Glomerular visceral epithelial cell (primary cell): ENCODE results near the gene ESR1.

ENCODE experiments used
- DNase-seq: peaks from one replicate; pipeline ENCODE4 v3.0.0-alpha.2; 2016; ENCODE audit errors: extremely low spot score

ESR1 gene

GRCh38 chr6:152094992-152095592 is 287.6 kb downstream of the ESR1 start:
- DNase-seq = peak; percentile 93

- DNase-seq = no peak
These were observed 289.5 kb downstream of the ESR1 start for GRCh38 chr6:152096863-152097496.

GRCh38 chr6:152098683-152099082 is 291.2 kb downstream of the ESR1 start:
- no peak for DNase-seq

GRCh38 chr6:152099446-152100182 is 292.1 kb downstream of the ESR1 start:
- DNase-seq = no peak

- DNase-seq = no peak
These were observed 292.7 kb downstream of the ESR1 start for GRCh38 chr6:152100183-152100618.

GRCh38 chr6:152107973-152108372 is 300.5 kb downstream of the ESR1 start:
- DNase-seq = no peak

- DNase-seq = no peak
These were observed 303.7 kb downstream of the ESR1 start for GRCh38 chr6:152110886-152111820.

- no peak for DNase-seq
These were observed 305.2 kb downstream of the ESR1 start for GRCh38 chr6:152112491-152113261.

GRCh38 chr6:152117156-152118133 is 310.0 kb downstream of the ESR1 start:
- no peak for DNase-seq

- DNase-seq = no peak
These were observed 310.7 kb downstream of the ESR1 start for GRCh38 chr6:152118224-152118623.

- DNase-seq = no peak
These were observed 311.2 kb downstream of the ESR1 start for GRCh38 chr6:152118678-152119077.

- no peak for DNase-seq
These were observed 312.3 kb downstream of the ESR1 start for GRCh38 chr6:152119831-152120230.

- no peak for DNase-seq
These were observed 314.4 kb downstream of the ESR1 start for GRCh38 chr6:152121910-152122309.

- DNase-seq = no peak
These were observed 315.0 kb downstream of the ESR1 start for GRCh38 chr6:152122434-152122833.

- no peak for DNase-seq
These were observed 315.6 kb downstream of the ESR1 start for GRCh38 chr6:152123076-152123475.

- peak; percentile 51 for DNase-seq
These were observed 317.1 kb downstream of the ESR1 start for GRCh38 chr6:152124429-152125074.

GRCh38 chr6:152127432-152128165 is 320.1 kb downstream of the ESR1 start:
- no peak for DNase-seq

GRCh38 chr6:152129691-152130151 is 322.2 kb downstream of the ESR1 start:
- DNase-seq = no peak

- no peak for DNase-seq
These were observed 323.0 kb downstream of the ESR1 start for GRCh38 chr6:152130441-152130840.
